ENCODE measurements around the gene KRT81.

DNA sequence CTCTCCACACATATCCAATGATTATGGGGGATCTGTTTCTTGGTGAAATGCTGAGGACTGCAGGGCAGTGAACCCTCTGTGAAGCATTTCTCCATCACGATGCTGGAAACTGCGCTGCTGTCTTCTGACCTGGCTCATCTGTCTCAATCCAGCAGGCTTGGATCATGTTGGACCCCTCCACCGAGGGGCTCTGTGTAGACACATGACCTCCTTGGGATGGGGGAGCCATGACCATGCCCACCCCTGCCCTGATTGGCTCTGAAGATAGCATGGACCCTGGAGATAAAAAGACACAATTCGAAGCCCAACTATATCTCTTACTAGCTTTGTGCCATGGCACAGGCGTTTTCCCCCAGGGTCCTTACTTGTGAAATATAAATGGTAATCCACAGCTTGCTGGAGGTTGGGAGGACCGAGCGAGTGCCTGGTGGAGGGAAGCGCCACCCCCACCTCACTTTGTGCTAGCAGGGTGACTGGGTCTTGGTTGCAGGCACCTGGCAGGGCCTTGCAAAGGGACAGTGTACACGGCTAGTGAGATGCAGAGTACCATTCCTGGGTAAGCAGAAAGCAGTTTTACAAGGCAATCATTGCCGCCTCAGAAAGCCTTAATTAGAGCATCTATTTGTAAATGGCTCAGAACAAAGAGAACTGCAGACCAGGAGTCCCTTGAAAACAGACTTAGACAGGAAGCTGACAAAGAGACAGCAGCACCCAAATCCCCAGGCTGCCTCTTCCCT, 32.2 kb upstream of the KRT81 start:
- TF ChIP-seq, protein P1, sequence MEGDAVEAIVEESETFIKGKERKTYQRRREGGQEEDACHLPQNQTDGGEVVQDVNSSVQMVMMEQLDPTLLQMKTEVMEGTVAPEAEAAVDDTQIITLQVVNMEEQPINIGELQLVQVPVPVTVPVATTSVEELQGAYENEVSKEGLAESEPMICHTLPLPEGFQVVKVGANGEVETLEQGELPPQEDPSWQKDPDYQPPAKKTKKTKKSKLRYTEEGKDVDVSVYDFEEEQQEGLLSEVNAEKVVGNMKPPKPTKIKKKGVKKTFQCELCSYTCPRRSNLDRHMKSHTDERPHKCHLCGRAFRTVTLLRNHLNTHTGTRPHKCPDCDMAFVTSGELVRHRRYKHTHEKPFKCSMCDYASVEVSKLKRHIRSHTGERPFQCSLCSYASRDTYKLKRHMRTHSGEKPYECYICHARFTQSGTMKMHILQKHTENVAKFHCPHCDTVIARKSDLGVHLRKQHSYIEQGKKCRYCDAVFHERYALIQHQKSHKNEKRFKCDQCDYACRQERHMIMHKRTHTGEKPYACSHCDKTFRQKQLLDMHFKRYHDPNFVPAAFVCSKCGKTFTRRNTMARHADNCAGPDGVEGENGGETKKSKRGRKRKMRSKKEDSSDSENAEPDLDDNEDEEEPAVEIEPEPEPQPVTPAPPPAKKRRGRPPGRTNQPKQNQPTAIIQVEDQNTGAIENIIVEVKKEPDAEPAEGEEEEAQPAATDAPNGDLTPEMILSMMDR (conservative IDR thresholded peaks at IDR 0.05 in 1 of 2, IDR thresholded peaks at IDR 0.05 in 1 of 2; ENCODE audit: low read depth in 1 of 2, low read length in 2 of 2): no peak
- no peak for TF ChIP-seq EZH2 (IDR thresholded peaks at IDR 0.05; ENCODE audit: low read length, missing control alignments)
